Measurements from ENCODE around the gene CALD1.

DNA sequence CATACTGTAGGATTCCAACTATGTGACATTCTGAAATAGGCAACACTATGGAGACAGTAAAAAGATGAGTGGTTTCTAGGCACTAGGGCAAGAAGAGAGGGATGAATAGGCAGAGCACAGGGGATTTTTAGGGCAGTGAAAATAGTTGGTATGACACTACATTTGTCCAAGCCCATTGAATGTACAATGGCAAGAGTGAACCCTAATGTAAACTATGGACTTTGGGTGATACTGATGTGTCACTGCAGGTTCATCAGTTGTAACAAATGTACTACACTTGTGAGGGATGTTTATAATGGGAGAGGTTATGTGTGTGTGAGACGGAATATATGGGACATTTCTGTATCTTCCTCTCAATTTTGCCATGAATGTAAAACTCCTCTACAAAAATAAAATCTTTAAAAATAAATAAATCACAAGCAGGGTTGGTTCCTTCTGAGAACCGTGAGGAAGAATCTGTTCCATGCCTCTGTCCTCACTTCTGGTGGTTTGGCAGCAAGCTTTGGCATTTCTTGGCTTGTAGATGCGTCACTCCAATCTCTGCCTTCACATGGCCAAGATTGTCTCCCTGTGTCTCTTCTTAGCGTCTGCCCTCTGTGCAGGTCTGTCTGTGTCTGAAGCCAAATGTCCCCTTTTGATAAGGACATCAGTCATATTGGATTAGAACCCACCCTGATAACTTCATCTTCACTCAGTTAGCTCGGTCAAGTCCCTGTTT, 123.8 kb downstream of the CALD1 start:
- TF ChIP-seq, protein P1, sequence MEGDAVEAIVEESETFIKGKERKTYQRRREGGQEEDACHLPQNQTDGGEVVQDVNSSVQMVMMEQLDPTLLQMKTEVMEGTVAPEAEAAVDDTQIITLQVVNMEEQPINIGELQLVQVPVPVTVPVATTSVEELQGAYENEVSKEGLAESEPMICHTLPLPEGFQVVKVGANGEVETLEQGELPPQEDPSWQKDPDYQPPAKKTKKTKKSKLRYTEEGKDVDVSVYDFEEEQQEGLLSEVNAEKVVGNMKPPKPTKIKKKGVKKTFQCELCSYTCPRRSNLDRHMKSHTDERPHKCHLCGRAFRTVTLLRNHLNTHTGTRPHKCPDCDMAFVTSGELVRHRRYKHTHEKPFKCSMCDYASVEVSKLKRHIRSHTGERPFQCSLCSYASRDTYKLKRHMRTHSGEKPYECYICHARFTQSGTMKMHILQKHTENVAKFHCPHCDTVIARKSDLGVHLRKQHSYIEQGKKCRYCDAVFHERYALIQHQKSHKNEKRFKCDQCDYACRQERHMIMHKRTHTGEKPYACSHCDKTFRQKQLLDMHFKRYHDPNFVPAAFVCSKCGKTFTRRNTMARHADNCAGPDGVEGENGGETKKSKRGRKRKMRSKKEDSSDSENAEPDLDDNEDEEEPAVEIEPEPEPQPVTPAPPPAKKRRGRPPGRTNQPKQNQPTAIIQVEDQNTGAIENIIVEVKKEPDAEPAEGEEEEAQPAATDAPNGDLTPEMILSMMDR (IDR thresholded peaks at IDR 0.05): no peak
- no peak for TF ChIP-seq POLR2A (IDR thresholded peaks at IDR 0.05)
